Tibial artery (tissue), 4 donors: ENCODE data around the gene LRCH1.

Experiments
- DNase-seq, 2 donors: peaks; one replicate each; pipeline ENCODE4 v3.0.0-alpha.2; 2019
- H3K27ac ChIP-seq, 2 donors: fragments of 200-600 bp; sonication (generic) in 1 of 2; 1 replicate in 1 of 2; 2 replicates in 1 of 2; pipeline ENCODE4 v1.5.1; 2018 to 2019; ENCODE audit warnings: mild to moderate bottlenecking in 1 of 2
- H3K27me3 ChIP-seq, 2 donors: fragments of 200-600 bp; sonication (generic) in 1 of 2; one replicate each; pipeline versions ENCODE4 v1.5.1 to v1.6.0; 2016 to 2019
- H3K36me3 ChIP-seq, 3 donors: fragments of 200-600 bp; sonication (generic) in 2 of 3; one replicate each; pipeline ENCODE4 v1.5.1; 2016 to 2019; ENCODE audit warnings: mild to moderate bottlenecking in 2 of 3
- H3K4me1 ChIP-seq, 4 donors: fragments of 200-600 bp; sonication (generic) in 2 of 4; 1 replicate in 3 of 4; 2 replicates in 1 of 4; pipeline ENCODE4 v1.5.1; 2016 to 2019
- H3K4me3 ChIP-seq, 2 donors: fragments of 200-600 bp; sonication (generic) in 1 of 2; 1 replicate in 1 of 2; 2 replicates in 1 of 2; pipeline ENCODE4 v1.5.1; 2018 to 2019; ENCODE audit warnings: mild to moderate bottlenecking in 2 of 2
- H3K9me3 ChIP-seq, 3 donors: fragments of 200-600 bp; sonication (generic) in 1 of 3; one replicate each; pipeline ENCODE4 v1.5.1; 2016 to 2019
- intact Hi-C: fragments of 100-400 bp; cut with DNase I; formaldehyde crosslinking; loops from one replicate; pipeline ENCODE4 v1.15.0; 2023; ENCODE audit warnings: low total_unique reads
- TF ChIP-seq, protein P1 (sequence below), 2 experiments: fragments of 200-600 bp in 1 of 2; fragments of 450-650 bp in 1 of 2; IDR thresholded peaks; one replicate each; pipeline ENCODE4 v1.5.1; 2017 to 2019; ENCODE audit warnings: antibody characterized with exemption in 2 of 2, mild to moderate bottlenecking in 1 of 2, moderate library complexity in 1 of 2

LRCH1 gene

DNA sequence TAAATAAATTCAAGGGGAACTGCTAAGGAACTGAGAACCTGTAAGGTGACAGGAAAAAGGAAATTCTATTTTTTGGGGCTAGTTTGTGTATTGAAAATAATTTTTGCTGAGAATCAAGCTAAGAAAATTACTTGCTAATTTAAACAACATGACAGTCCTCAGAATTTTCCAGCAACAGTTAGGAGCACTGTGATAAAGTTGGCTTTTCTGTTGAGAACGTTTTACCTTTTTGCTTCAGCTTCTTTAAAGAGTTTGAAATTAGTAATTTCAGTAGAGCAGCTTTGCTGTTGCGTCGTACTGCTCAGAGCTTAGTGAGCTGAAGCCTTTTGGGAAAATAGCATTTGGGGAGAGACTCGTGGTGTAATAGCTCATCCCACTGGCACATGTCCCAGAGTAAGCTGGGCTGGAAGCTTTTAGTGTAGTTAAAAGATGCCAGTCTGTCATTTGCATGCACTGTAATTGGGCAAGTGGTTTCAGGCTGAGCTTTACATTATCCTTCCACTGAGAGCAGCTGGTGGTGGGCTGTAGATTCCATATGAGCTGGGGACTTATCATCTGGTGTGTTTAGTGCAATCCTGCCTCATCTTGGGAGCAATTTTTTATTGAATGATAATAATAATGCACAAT lies 69.8 kb downstream of the LRCH1 start:
- Histone ChIP-seq H3K27me3 (no peaks in the 10 kb centered on the region), H3K4me1 (peaks cover 6 to 73% (median 48%) of the 10 kb centered on the region in 4 donors), H3K4me3 (no peak overlapping the region), H3K27ac (peak overlapping the region in 1 of 2 donors; percentile 12), H3K36me3 (no peaks in the 10 kb centered on the region), H3K9me3 (no peaks in the 10 kb centered on the region)
- peak; percentile 65 to 75 for DNase-seq
- intact Hi-C loops = loop anchor here (5.0 kb wide), 1 partner anchor 860 kb away; no protein-coding TSS in a partner anchor
- TF ChIP-seq, protein P1, sequence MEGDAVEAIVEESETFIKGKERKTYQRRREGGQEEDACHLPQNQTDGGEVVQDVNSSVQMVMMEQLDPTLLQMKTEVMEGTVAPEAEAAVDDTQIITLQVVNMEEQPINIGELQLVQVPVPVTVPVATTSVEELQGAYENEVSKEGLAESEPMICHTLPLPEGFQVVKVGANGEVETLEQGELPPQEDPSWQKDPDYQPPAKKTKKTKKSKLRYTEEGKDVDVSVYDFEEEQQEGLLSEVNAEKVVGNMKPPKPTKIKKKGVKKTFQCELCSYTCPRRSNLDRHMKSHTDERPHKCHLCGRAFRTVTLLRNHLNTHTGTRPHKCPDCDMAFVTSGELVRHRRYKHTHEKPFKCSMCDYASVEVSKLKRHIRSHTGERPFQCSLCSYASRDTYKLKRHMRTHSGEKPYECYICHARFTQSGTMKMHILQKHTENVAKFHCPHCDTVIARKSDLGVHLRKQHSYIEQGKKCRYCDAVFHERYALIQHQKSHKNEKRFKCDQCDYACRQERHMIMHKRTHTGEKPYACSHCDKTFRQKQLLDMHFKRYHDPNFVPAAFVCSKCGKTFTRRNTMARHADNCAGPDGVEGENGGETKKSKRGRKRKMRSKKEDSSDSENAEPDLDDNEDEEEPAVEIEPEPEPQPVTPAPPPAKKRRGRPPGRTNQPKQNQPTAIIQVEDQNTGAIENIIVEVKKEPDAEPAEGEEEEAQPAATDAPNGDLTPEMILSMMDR (IDR thresholded peaks at IDR 0.05) = no peak

DNA sequence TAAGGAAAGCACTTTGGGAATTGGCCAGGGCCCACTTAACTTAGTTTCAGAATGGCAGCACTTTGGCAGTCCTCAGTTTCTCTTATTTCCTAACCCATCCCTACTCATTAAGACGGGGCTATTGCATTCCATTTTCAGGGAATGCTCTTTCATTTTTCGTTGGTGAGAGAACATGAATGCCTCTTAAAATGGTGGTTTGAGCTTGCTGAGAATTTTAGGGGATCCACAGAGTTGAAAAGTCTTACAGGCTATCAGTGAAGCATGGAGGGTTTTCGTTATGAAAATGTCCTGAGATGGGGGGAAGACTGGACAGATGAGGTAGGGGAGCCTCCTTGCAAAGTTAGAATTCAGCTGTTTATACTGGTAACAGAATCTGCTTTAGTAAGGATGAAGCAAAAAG lies 71.4 kb downstream of the LRCH1 start:
- no peak overlapping the region for H3K27ac ChIP-seq
- intact Hi-C loops = loop anchor here (5.0 kb wide), 1 partner anchor 862 kb away; no protein-coding TSS in a partner anchor

DNA sequence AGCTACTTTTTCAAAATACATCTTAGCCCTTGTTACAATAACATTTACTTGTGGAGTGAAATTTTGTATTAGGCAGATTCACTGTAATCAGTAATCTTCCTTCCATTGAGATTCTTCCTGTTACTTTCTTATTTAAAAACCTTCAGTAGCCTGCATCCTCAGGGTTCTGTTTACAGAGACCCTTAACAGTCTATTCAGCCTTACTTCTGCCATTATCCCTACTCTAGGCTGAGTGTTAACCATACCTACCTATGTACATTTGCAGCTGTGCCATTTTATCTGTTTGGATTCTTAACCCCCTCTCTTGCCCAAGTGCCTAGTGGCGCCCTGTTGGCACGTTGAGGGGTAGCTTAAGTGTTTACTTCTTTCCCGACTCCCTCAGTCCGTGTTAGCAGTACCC lies 71.9 kb downstream of the LRCH1 start:
- H3K27ac ChIP-seq = no peak overlapping the region
- no peak for DNase-seq
- peaks cover 6 to 70% (median 38%) of the 10 kb centered on the region in 4 donors for H3K4me1 ChIP-seq
- TF ChIP-seq, protein P1 (IDR thresholded peaks at IDR 0.05) = no peak
- no peaks in the 10 kb centered on the region for H3K36me3 ChIP-seq
- H3K4me3 ChIP-seq = no peak overlapping the region
- H3K9me3 ChIP-seq = no peaks in the 10 kb centered on the region
- intact Hi-C loops = loop anchor here (5.0 kb wide), 1 partner anchor 863 kb away; no protein-coding TSS in a partner anchor
- no peaks in the 10 kb centered on the region for H3K27me3 ChIP-seq

More for the DNA sequence above, 71.4 kb downstream of the LRCH1 start:
- peaks cover 6 to 70% (median 41%) of the 10 kb centered on the region in 4 donors for H3K4me1 ChIP-seq
- no peaks in the 10 kb centered on the region for H3K9me3 ChIP-seq
- H3K27me3 ChIP-seq = no peaks in the 10 kb centered on the region
- H3K36me3 ChIP-seq = no peaks in the 10 kb centered on the region
- no peak for DNase-seq
- TF ChIP-seq, protein P1 (IDR thresholded peaks at IDR 0.05) = no peak
- no peak overlapping the region for H3K4me3 ChIP-seq

DNA sequence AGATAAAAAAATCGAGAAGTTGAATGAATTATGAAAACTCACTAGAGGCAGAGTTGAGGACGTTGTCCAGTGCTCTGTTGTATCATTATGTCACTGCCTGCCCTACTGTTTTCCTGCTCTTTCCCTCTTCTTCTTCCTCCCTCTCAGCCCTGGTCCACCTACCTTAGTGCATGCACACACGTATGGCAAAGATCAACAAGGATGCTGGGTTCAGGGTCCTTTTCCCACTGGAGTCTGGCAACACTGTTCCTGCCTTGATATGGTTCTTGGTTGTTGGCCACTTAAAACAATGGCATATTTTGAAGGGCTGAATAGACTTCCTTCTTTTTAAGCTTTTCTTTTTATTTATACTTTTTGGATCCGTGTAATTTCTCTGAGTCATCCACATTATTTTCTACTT lies 74.5 kb downstream of the LRCH1 start:
- Histone ChIP-seq H3K9me3 (no peaks in the 10 kb centered on the region), H3K36me3 (no peaks in the 10 kb centered on the region), H3K27ac (no peak overlapping the region), H3K4me3 (no peak overlapping the region), H3K27me3 (no peaks in the 10 kb centered on the region), H3K4me1 (peaks cover 4 to 67% (median 28%) of the 10 kb centered on the region in 4 donors)
- DNase-seq = no peak
- TF ChIP-seq, protein P1 (IDR thresholded peaks at IDR 0.05) = no peak
- intact Hi-C loops = no loop called here

DNA sequence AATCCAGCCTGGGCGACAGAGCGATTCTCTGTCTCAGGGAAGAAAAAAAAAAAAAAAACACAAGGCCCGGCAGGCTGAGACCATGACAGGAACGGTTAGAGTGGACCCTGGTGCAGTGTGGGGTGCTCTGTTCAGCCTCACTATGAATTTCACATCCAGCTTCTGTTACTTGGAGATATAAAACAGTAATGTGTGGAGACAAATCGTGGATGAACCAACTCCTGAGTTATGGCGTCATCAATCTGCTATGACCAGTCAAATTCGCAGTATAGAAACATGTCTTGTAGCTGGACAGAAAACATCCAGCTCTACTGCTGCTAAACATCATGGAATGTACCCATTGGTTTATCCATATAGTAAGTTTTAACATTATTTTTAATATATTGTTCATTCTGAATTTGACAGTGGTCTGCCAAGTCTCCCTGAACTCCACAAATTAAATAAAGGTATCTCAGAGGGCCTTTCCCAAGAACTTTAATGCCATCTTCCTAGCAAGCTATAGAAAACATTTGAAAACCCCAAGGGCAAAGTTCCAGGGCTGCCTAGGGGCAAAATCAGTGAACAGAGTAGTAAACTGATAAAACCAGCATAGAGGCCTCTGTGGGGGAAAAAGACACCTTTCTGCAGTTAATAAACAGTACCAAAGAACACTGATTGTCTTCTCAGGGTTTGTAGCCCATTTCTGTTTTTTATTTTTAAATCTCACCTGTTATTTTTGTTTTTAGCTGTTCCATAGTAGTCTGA lies 75.8 kb downstream of the LRCH1 start:
- H3K9me3 ChIP-seq = no peaks in the 10 kb centered on the region
- intact Hi-C loops = no loop called here
- no peaks in the 10 kb centered on the region for H3K27me3 ChIP-seq
- H3K36me3 ChIP-seq = no peaks in the 10 kb centered on the region
- no peak for DNase-seq
- H3K27ac ChIP-seq = no peak overlapping the region
- H3K4me3 ChIP-seq = no peak overlapping the region
- TF ChIP-seq, protein P1 (IDR thresholded peaks at IDR 0.05) = no peak
- H3K4me1 ChIP-seq = peaks cover 0 to 65% (median 29%) of the 10 kb centered on the region in 4 donors
